SU-DHL-6 (cell line): Measurements from ENCODE around the gene INO80B.

Experiments
- H2AFZ ChIP-seq: fragments of 200-600 bp; sonication (generic); 2 replicates; pipeline ENCODE4 v1.6.1; 2014; ENCODE audit warnings: low read depth, mild to moderate bottlenecking, moderate library complexity, mixed read lengths, antibody characterized with exemption, low read length; ENCODE audit not compliant: severe bottlenecking
- H3F3A ChIP-seq: fragments of 200-600 bp; shearing (Covaris generic); 2 replicates; pipeline ENCODE4 v1.6.0; 2016; ENCODE audit warnings: antibody characterized with exemption, mild to moderate bottlenecking; ENCODE audit not compliant: insufficient read depth
- H3K27ac ChIP-seq: fragments of 200-600 bp; sonication (generic); 2 replicates; pipeline ENCODE4 v1.5.1; 2016; ENCODE audit warnings: low read depth, mild to moderate bottlenecking, low read length, moderate library complexity, mixed read lengths
- H3K27me3 ChIP-seq: fragments of 200-600 bp; sonication (generic), shearing (Covaris generic); 2 replicates; pipeline ENCODE4 v1.6.0; 2014; ENCODE audit warnings: mild to moderate bottlenecking, low read length
- H3K36me3 ChIP-seq: fragments of 200-600 bp; sonication (generic); 2 replicates; pipeline ENCODE4 v1.6.1; 2014; ENCODE audit warnings: mild to moderate bottlenecking, low read length, mixed read lengths
- H3K4me2 ChIP-seq: fragments of 300-600, 200-600 bp; shearing (Covaris generic), sonication (generic); 2 replicates; pipeline ENCODE4 v1.6.0; 2014; ENCODE audit warnings: low read length, low read depth, mild to moderate bottlenecking; ENCODE audit not compliant: poor library complexity, severe bottlenecking
- H3K4me3 ChIP-seq: fragments of 200-600 bp; sonication (generic); 2 replicates; pipeline ENCODE4 v1.5.1; 2014; ENCODE audit warnings: antibody characterized with exemption, low read length, mild to moderate bottlenecking, mixed read lengths; ENCODE audit not compliant: insufficient read depth, poor library complexity, severe bottlenecking
- H3K79me2 ChIP-seq: fragments of 200-600 bp; sonication (generic); 2 replicates; pipeline ENCODE4 v1.6.1; 2014; ENCODE audit warnings: mild to moderate bottlenecking, low read length, moderate library complexity; ENCODE audit not compliant: insufficient read depth
- H3K9ac ChIP-seq: fragments of 200-600 bp; sonication (generic); 2 replicates; pipeline ENCODE4 v1.7.0; 2014; ENCODE audit warnings: mild to moderate bottlenecking, low read length
- H3K9me2 ChIP-seq: fragments of 200-600 bp; sonication (generic); replicated peaks from 2 replicates; pipeline ENCODE4 v1.6.1; 2014; ENCODE audit warnings: low read length; ENCODE audit not compliant: insufficient read depth
- H3K9me3 ChIP-seq: fragments of 200-600 bp; sonication (generic); 2 replicates; pipeline ENCODE4 v1.6.1; 2014; ENCODE audit warnings: low read length, mixed read lengths; ENCODE audit not compliant: insufficient read depth
- H4K20me1 ChIP-seq: fragments of 200-600 bp; sonication (generic); 2 replicates; pipeline ENCODE4 v1.6.1; 2014; ENCODE audit warnings: low read depth, mild to moderate bottlenecking, antibody characterized with exemption, low read length, moderate library complexity, mixed read lengths
- CTCF ChIP-seq: fragments of 200-600 bp; sonication (generic); IDR thresholded peaks from one replicate; pipeline ENCODE4 v1.5.1; 2017; ENCODE audit warnings: antibody characterized with exemption, mild to moderate bottlenecking, low read length, moderate library complexity; ENCODE audit not compliant: insufficient read depth, poor library complexity, severe bottlenecking
- EZH2phosphoT487 ChIP-seq: fragments of 200-600 bp; sonication (generic), shearing (Covaris generic); conservative IDR thresholded peaks from 2 replicates; pipeline ENCODE4 v1.6.1; 2018; ENCODE audit warnings: mild to moderate bottlenecking, antibody characterized with exemption, low read length, moderate library complexity, mixed read lengths

INO80B gene

GRCh38 chr2:74499267-74499939 is 44.5 kb downstream of the INO80B start, which contains the start of gene LBX2:
Gene LBX2, minus strand, starts transcription at chr2:74499603. Its CDS starts 66 bp downstream, at chr2:74499537.
- no peaks in the 10 kb centered on the region for H4K20me1 ChIP-seq
- H3K9ac ChIP-seq, result no peak within 1 kb of the TSS
- H2AFZ ChIP-seq, result no peak within 1 kb of the TSS
- no peaks in the 10 kb centered on the region for H3K9me2 ChIP-seq
- no peaks in the 10 kb centered on the region for H3K9me3 ChIP-seq
- H3K4me3 ChIP-seq, result no peak within 1 kb of the TSS
- H3F3A ChIP-seq, result no peaks in the 10 kb centered on the region
- H3K27me3 ChIP-seq, result no peaks in the 10 kb centered on the region
- H3K4me2 ChIP-seq, result no peak within 1 kb of the TSS
- H3K27ac ChIP-seq, result no peak within 1 kb of the TSS
- no peak for TF ChIP-seq EZH2phosphoT487
- no peak for TF ChIP-seq CTCF
- H3K36me3 ChIP-seq, result no peaks in the 10 kb centered on the region
- H3K79me2 ChIP-seq, result no peaks in the 10 kb centered on the region

GRCh38 chr2:74499940-74500577 is 45.2 kb downstream of the INO80B start:
- Histone ChIP-seq H3K27ac (no peak overlapping the region), H3K4me3 (no peak overlapping the region), H3K27me3 (no peaks in the 10 kb centered on the region), H3K79me2 (no peaks in the 10 kb centered on the region), H2AFZ (no peak overlapping the region), H3K4me2 (no peak overlapping the region), H3K9me2 (no peaks in the 10 kb centered on the region), H3K9me3 (no peaks in the 10 kb centered on the region), H4K20me1 (no peaks in the 10 kb centered on the region), H3K9ac (no peak overlapping the region), H3K36me3 (no peaks in the 10 kb centered on the region), H3F3A (no peaks in the 10 kb centered on the region)
- TF ChIP-seq CTCF (no peak), EZH2phosphoT487 (no peak)

- no peak overlapping the region for H3K9ac ChIP-seq
- no peaks in the 10 kb centered on the region for H3K9me2 ChIP-seq
- no peak overlapping the region for H2AFZ ChIP-seq
- H3K9me3 ChIP-seq, result no peaks in the 10 kb centered on the region
- no peak overlapping the region for H3K27ac ChIP-seq
- no peaks in the 10 kb centered on the region for H3K79me2 ChIP-seq
- no peak overlapping the region for H3K4me2 ChIP-seq
- no peaks in the 10 kb centered on the region for H3K36me3 ChIP-seq
- H3K4me3 ChIP-seq, result no peak overlapping the region
- no peaks in the 10 kb centered on the region for H4K20me1 ChIP-seq
- no peak for TF ChIP-seq CTCF
- no peak for TF ChIP-seq EZH2phosphoT487
- H3K27me3 ChIP-seq, result no peaks in the 10 kb centered on the region
- H3F3A ChIP-seq, result no peaks in the 10 kb centered on the region
These were observed 45.7 kb downstream of the INO80B start for GRCh38 chr2:74500578-74500946.
